ENCODE data around the gene RNF180. TPM values are rescaled to one million over a fixed set of nuclear protein-coding genes. Genes with fewer than 3 reads are reported as not detected.

Gene RNF180
- total RNA-seq, 1 donor from 2014 or later, result 5.3 TPM

GRCh38 chr5:64149857-64150521 lies 15.7 kb upstream of the RNF180 start:
- H3K36me3 Mint-ChIP-seq (ENCODE audit: unreplicated experiment), result no peaks in the 10 kb centered on the region
- no peak for DNase-seq (ENCODE audit: extremely low spot score, unreplicated experiment)
- TF ChIP-seq, protein P1, sequence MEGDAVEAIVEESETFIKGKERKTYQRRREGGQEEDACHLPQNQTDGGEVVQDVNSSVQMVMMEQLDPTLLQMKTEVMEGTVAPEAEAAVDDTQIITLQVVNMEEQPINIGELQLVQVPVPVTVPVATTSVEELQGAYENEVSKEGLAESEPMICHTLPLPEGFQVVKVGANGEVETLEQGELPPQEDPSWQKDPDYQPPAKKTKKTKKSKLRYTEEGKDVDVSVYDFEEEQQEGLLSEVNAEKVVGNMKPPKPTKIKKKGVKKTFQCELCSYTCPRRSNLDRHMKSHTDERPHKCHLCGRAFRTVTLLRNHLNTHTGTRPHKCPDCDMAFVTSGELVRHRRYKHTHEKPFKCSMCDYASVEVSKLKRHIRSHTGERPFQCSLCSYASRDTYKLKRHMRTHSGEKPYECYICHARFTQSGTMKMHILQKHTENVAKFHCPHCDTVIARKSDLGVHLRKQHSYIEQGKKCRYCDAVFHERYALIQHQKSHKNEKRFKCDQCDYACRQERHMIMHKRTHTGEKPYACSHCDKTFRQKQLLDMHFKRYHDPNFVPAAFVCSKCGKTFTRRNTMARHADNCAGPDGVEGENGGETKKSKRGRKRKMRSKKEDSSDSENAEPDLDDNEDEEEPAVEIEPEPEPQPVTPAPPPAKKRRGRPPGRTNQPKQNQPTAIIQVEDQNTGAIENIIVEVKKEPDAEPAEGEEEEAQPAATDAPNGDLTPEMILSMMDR (IDR thresholded peaks at IDR 0.05), result no peak
- peaks cover 5% of the 10 kb centered on the region for H3K27me3 Mint-ChIP-seq (ENCODE audit: unreplicated experiment)
- no peak overlapping the region for H3K27ac Mint-ChIP-seq (ENCODE audit: unreplicated experiment)
- H3K4me3 Mint-ChIP-seq (ENCODE audit: unreplicated experiment), result no peak overlapping the region
- H3K9me3 Mint-ChIP-seq (ENCODE audit: unreplicated experiment), result no peaks in the 10 kb centered on the region
- no peaks in the 10 kb centered on the region for H3K4me1 Mint-ChIP-seq (ENCODE audit: unreplicated experiment)

DNA sequence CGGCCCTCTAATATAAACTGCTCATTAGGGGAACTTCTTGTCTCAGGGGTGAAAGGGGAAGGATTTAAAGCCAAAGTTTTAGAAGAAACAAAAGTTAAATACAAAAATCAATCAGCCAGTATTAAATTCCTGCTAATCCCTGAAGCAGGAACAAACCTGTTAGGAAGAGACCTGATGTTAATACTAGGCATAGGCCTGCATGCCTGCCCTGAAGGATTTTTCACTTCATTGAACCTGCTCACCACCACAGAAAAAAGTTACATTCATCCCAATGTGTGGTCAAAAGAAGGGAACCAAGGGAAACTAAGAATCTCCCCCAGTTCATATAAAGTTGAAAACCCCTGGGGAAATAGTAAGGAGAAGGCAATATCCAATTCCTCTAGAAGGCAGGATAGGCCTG lies 9.4 kb upstream of the RNF180 start:
- DNase-seq (ENCODE audit: extremely low spot score, unreplicated experiment), result no peak
- Mint-ChIP-seq H3K27ac (ENCODE audit: unreplicated experiment) (no peak overlapping the region), H3K9me3 (ENCODE audit: unreplicated experiment) (no peaks in the 10 kb centered on the region)

GRCh38 chr5:64158827-64159226 lies 6.8 kb upstream of the RNF180 start:
- TF ChIP-seq, protein P1 (IDR thresholded peaks at IDR 0.05), result no peak
- Mint-ChIP-seq H3K27me3 (ENCODE audit: unreplicated experiment) (peaks cover 25% of the 10 kb centered on the region), H3K4me1 (ENCODE audit: unreplicated experiment) (no peaks in the 10 kb centered on the region), H3K4me3 (ENCODE audit: unreplicated experiment) (no peak overlapping the region), H3K9me3 (ENCODE audit: unreplicated experiment) (no peaks in the 10 kb centered on the region), H3K27ac (ENCODE audit: unreplicated experiment) (no peak overlapping the region), H3K36me3 (ENCODE audit: unreplicated experiment) (no peaks in the 10 kb centered on the region)
- no peak for DNase-seq (ENCODE audit: extremely low spot score, unreplicated experiment)

More for the DNA sequence above, 9.4 kb upstream of the RNF180 start:
- TF ChIP-seq, protein P1 (IDR thresholded peaks at IDR 0.05), result no peak
- Mint-ChIP-seq H3K36me3 (ENCODE audit: unreplicated experiment) (no peaks in the 10 kb centered on the region), H3K4me1 (ENCODE audit: unreplicated experiment) (no peaks in the 10 kb centered on the region), H3K4me3 (ENCODE audit: unreplicated experiment) (no peak overlapping the region), H3K27me3 (ENCODE audit: unreplicated experiment) (peaks cover 3% of the 10 kb centered on the region)

GRCh38 chr5:64160201-64160600 lies 5.4 kb upstream of the RNF180 start:
- no peak overlapping the region for H3K4me3 Mint-ChIP-seq (ENCODE audit: unreplicated experiment)
- peaks cover 36% of the 10 kb centered on the region for H3K27me3 Mint-ChIP-seq (ENCODE audit: unreplicated experiment)
- H3K9me3 Mint-ChIP-seq (ENCODE audit: unreplicated experiment), result no peaks in the 10 kb centered on the region
- no peak for DNase-seq (ENCODE audit: extremely low spot score, unreplicated experiment)
- no peak overlapping the region for H3K27ac Mint-ChIP-seq (ENCODE audit: unreplicated experiment)
- TF ChIP-seq, protein P1 (IDR thresholded peaks at IDR 0.05), result no peak
- no peaks in the 10 kb centered on the region for H3K36me3 Mint-ChIP-seq (ENCODE audit: unreplicated experiment)
- H3K4me1 Mint-ChIP-seq (ENCODE audit: unreplicated experiment), result peaks cover 2% of the 10 kb centered on the region

DNA sequence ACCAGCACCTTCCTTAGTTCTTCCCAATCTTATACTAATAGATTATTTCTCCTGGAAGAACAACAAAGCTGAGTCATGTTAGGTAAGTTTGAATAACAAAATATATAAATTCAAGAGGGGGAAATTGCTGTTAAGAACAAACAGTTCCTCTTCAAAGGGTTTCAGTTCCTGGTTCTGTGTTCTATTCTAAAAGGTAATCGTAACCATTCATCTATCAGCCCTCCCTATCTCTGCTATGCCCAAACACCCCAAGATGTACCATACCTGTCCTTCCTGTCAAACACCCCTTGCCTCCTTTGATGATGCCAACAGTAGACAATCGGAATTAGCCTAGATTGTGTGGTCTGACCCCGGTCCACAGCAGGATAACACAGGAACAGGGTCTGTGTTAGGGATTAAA lies 4.2 kb upstream of the RNF180 start:
- H3K27ac Mint-ChIP-seq (ENCODE audit: unreplicated experiment), result no peak overlapping the region
- H3K9me3 Mint-ChIP-seq (ENCODE audit: unreplicated experiment), result no peaks in the 10 kb centered on the region
- TF ChIP-seq, protein P1 (IDR thresholded peaks at IDR 0.05), result no peak
- DNase-seq (ENCODE audit: extremely low spot score, unreplicated experiment), result no peak
- peaks cover 42% of the 10 kb centered on the region for H3K27me3 Mint-ChIP-seq (ENCODE audit: unreplicated experiment)
- no peak overlapping the region for H3K4me3 Mint-ChIP-seq (ENCODE audit: unreplicated experiment)
- H3K36me3 Mint-ChIP-seq (ENCODE audit: unreplicated experiment), result no peaks in the 10 kb centered on the region
- H3K4me1 Mint-ChIP-seq (ENCODE audit: unreplicated experiment), result peaks cover 7% of the 10 kb centered on the region
